Measurements from ENCODE around the gene TRPM3.

DNA sequence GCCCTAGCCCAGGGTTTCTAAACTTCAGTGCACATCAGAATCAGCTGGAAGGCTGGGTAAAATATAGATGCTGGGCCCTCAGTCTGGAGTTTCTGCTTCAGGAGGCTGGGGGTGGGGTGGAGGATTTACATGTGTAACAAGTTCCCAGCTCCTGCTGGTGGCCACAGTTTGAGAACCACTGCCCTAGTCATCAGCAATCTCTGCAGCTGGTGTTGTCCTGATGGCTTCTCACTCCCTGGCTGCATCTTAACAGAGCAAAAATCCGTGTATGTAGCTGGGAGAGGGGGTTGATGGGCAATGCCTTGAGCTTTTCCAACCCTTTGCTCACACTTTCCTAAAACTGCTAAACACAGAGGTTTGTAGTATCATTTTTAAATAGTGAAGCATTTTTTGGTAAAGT is 520.9 kb downstream of the TRPM3 start:
- TF ChIP-seq SUZ12 (IDR thresholded peaks at IDR 0.05; ENCODE audit: extremely low read depth, insufficient read depth, insufficient read length) (no peak), ZNF274 (IDR thresholded peaks at IDR 0.05; ENCODE audit: low read depth, low read length) (no peak), YY1 (IDR thresholded peaks at IDR 0.05; ENCODE audit: insufficient read depth, insufficient read length) (no peak)

Measured in NT2/D1 (cell line).